Stimulated activated naive CD4-positive, alpha-beta T cell (primary cell): ENCODE measurements around the gene ESYT2.
"Not testable (repeated sequence)": the region's sequence is repeated elsewhere in the genome, so short reads cannot be mapped to it uniquely, and the experiment has no call there.

Experiments
- DNase-seq, 6 experiments: peaks; one replicate each; lab custom pipeline; 2025; lab: John Stamatoyannopoulos, UW

The ESYT2 gene

DNA sequence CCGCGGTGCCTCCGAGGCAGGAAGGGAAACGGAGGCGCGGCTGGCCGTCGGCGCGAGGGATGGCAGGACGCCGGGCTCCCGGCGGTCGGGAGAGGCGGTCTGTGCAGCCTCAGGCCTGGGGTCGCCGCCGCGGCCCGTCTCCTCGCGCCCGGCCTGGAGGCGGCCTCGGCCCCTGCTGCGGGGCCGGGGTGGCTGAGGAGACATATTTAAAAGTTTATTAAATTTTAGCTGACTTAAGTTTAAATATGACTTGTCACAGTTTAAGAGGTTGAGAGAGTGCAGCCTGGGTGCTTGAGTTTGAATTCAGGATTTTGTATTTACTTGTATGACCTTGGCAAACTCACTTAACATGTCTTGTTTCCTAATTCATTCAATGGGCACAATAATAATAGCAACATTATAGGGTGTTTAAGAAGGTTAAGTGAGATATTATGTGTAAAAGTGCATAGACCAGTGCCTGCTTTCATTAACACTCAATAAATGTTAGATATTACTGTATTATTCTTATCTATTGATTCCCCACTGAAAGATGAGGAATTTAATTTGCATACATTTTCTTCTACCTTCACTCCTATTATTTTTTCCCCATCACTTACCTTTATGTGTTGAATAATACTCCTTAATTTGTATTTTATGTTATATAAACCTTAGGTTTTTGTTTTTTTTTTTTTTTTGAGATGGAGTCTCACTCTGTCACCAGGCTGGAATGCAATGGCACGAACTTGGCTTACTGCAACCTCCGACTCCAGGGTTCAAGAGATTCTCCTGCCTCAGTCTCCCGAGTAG, 27.8 kb upstream of the ESYT2 start:
- DNase-seq, result peak in 1 of 6 experiments; percentile 40

DNA sequence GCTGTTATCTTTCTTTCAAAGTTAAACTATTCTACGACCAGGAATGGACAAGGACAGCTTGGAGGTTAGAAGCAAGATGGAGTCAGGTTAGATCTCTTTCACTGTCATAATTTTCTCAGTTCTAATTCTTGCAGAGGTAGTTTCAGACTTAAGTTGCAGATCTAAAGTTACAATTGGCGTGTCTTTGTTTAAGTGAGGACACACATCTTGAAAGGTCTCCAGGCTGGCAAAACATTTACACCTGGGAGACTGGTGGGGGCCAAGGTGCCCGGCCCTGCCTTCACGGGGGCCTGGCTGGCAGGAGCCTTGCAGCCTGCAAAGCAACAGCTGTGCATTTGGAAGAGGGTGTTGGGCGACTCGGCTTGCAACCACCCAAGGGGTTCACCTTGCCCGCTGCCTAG, 25.4 kb upstream of the ESYT2 start:
- no peak for DNase-seq

DNA sequence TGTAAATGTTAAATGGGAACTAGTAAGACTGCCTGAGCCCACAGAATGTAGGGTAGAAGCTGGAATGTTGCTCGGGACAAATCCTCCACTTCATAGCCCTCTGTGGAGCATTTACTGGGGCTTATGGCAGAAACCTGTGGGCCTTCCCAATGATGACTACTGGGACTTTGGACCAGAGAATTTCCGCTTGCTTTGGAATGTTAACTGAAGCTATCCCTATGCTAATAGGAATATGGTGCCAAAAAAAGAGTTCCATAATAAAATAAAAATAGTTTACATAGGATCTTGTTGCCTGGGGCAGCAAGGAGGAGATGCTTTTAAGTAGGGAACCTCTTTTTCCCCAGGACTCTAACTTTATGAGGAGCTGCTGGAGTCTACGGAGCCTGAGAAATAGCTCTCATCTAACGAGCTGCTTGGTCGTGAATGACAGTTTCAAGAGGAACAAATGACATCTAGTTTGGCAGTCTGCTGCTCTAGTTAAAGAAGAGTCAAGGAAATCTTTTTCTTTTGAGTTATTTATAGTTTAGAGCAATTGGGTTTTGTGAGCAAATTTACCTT, 21.3 kb upstream of the ESYT2 start:
- no peak for DNase-seq

DNA sequence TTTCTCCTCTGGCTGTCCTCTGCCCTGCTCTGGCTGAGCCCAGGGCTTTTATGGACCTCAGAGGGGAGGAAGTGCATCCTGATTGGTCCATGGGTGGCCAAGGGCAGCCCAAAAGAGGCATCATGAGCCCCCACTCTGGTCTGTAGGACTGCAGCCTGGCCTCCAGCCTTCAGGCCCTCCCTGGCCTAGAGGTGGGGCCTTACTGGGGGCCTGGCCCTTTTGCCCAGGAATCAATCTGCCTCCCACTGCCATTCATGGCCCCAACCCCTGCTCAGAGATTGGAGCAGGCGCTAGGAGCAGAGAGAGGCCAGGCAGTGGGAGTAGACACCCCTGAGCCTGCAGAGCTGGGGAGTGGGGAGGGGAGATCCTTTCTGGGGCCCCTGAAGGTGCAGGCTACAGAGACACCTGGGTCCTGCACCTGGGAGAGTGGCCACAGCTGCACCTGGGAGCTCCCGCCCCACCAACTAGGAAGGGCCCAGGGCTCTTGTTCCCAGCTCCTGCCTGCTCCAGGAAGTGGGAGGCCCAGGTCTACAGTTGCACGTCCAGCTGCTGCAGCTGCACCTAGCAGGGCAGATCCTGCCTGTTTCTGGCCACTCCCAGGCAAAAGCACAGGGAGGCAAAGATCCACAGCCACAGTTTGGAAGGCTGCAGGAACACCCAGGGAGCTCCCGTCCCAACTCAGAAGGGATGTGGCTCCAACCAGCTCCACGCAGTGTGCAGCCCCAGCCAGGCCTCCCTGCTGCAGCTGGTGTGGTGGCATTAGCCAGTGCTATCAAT, 20.6 kb upstream of the ESYT2 start:
- no peak for DNase-seq

DNA sequence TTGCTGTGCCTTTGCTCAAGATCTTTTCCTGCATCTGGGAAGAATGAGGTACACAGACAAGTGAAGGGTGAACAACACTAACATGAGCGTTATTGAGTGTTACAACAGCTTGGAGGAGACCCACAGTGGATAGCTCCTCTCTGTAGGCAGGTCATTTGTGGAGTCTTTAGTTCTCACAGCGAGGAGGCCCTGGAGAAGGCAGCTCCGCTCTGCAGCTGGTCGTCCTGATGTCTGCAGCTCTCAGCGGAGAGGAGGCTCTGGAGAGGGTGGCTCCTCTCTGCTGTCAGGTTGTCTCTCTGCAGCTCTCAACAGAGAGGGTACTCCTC, 20.1 kb upstream of the ESYT2 start:
- DNase-seq, result no peak

DNA sequence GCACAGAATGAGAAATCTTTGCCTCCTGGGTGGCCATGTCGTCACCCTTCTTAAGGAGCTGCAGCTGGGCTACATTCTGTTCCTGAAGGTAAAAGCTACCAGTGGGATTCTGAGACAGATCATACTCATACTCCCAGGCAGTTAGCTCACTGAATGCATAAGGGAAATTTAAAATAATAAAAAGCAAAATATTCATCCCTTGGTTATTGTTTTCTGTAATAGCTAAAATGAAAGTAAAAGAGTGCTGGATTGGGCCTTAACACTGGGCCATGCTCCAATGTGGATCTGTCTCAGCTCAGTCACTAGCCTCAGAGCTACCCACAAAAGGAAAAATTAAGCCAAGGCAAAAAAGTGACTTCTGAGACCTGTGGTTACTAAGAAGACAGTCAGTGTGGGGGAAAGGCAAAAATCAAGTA, 18.1 kb upstream of the ESYT2 start:
- no peak for DNase-seq

DNA sequence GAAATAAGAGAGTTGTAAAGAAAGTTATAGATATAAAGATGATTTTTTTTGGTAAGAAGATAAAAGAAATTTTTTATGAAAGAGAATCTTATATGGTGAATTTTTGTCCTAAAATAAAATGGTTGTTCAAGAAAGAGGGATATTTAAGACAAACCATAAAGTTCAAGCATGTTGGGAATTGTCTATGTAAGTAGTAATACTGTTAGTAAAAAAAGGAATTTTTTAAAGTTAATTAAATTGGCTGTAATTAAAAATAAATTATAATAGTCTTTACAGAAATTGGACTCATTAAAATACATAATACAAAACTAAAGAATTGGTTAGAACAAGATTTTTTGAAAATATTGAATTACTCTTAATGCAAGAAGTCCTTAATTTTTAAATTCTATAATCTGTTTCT, 17.0 kb upstream of the ESYT2 start:
- DNase-seq, result no peak

DNA sequence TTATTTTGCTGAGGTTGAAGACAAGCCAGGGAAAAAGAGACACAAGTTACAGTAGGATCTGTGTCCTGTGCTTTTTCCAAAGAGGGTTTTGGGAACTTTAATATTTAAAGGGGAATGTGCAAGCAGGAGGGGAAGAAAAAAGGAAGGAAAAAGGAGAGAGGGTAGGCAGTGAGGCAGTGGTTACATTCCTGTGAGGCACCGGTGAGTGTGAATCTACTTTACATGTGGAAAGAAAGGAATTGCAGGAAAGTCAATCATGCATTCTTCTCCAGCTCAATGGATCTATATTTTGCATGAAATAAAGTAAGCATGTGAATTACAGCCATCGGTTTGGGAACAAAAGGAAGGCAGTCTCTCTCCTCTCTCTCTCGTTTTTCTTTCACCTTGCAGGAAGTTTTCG, 14.5 kb upstream of the ESYT2 start:
- DNase-seq, result no peak

DNA sequence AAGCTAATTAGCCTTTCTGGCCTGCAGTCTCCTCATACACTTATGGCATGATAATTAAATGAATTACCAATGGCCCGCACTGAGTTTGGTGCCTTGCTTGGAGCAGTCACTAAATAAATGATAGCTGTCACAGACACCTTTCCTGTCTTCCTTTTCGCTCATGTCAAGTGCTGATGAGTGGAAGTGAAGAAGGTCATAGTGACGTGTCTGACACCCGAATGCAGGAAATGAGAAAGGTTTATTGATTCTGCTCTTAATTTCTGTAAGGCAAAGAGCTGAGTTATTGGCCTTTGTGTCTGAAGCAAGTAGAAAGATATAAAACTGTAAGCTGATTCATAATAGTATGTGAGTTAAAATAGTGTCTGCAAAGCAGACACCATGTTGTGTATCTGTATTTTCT, 13.2 kb upstream of the ESYT2 start:
- peak in 2 of 6 experiments; percentile 44 to 45 for DNase-seq

DNA sequence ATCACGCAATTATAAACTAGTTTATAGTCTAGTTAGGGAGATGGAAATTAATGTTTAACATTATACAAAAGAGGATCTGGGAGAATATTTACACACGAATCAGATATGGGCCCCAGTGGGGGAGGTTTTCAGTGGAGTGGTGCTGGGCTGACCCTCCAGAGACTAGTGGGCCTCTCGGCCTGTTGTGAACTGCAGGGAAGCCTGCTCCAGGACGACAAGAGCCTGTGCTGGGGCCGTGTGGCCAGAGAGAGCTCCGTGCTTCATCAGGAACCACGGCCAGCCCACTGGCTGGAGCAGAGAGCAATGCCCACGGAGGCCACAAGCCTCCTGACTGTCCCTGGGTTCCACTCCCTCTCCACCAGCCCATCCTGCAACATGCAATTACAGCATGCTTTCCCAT, 11.3 kb upstream of the ESYT2 start:
- no peak for DNase-seq

DNA sequence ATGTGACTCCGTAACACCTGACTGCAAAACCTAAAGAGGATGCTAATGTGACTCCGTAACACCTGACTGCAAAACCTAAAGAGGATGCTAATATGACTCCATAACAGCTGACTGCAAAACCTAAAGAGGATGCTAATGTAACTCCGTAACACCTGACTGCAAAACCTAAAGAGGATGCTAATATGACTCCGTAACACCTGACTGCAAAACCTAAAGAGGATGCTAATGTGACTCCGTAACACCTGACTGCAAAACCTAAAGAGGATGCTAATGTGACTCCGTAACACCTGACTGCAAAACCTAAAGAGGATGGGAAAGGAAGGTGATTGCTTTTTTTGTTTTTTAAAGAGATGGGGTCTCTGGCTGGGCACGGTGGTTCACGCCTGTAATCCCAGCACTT, 9.9 kb upstream of the ESYT2 start:
- not testable (repeated sequence) for DNase-seq

DNA sequence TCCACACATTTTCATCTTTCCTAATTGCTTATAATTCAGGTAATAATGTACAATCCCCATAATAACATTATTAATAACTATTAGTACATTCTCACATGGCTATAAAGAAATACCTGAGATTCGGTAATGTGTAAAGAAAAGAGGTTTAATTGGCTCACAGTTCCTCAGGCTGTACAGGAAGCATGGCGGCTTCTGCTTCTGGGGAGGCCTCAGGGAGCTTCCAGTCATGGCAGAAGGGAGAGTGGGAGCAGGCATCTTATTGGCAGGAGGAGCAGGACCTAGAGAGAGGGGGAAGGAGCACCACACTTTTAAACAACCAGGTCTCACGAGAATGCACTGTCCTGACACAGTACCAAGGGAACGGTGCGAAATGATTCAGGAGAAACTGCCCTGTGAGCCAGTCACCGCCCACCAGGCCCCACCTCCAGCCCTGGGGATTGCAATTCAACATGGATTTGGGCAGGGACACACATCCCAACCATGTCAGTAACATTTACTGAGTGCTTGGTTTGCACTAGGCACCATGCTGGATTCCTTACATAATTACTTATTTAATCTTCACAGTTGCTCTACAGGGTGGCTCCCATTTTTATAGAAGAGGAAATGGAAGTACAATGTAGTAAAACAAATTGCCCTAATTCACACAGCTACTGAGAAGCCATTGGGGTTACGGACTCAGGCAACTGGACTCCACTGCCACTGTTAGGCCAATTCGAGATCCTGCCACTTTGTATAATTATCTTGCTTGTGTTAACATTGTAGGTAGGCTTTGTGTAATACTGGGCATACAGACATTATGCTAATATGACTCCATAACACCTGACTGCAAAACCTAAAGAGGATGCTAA, 8.7 kb upstream of the ESYT2 start:
- DNase-seq, result no peak

DNA sequence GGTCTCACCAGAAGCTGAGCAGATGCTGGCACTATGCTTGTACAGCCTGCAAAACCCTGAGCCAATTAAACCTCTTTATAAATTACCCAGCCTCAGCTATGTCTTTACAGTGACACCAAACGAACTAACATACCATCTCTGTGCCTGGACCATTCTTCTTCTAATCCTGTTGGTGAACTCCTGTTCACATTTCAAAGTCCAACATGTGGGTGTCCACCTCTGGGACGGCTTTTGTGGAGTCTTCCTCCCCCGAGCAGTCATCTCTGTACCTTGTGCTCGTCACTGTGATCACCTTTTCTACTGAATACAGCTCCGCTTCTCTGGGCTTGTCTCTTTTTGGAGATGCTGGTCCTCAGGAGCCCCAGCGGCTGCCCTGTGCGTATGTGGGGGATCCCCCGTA, 7.4 kb upstream of the ESYT2 start:
- DNase-seq, result no peak

DNA sequence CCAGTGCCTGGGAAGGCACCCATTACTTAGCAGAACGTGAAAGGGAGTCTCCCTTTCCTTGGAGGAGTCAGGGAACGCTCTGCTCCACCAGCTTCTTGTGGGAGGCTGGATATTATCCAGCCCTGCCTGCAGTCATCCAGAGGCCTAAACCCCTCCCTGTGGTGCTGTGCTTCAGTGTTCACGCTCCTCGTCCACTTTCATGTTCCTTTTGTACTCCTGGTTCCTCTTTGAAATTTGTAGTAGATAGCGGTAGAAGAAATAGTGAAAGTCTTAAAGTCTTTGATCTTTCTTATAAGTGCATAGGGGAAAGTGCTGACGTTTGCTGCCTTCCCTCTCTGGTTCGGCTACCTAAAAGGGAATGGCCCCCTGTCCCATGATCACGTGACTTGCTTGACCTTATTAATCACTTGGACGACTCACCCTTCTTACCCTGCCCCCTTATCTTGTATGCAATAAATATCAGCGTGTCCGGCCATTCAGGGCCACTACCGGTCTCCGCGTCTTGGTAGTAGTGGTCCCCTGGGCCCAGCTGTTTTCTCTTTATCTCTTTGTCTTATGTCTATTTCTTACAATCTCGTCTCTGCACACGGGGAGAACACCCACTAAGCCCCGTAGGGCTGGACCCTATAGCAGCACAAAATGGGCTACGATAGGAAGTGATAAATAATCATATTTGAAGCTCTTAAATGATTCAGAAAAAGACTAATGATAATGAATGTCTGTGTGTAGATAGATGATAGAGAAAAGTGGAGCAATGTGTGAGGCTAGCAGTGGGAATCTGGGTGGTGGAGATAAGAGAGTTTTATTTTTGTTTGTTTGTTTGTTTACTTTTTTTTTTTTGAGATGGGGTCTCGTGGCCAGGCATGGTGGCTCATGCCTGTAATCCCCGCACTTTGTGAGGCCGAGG, 5.8 kb upstream of the ESYT2 start:
- DNase-seq, result no peak

DNA sequence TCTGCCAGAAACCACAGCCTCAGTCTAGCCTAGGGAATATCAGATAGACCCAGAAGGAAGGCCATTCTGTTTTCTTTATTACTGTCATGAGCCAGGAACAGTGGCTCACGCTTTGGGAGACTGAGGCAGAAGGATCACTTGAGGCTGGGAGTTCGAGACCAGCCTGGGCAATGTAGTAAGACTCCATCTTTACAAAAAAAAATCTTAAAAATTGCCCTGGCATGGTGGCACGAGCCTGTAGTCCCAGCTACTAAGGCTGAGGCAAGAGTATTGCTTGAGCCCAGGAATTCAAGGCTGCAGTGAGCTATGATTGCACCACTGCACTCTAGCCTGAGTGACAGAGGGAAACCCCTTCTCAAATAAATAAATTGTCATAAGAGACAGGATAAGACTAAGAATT, 3.7 kb upstream of the ESYT2 start:
- DNase-seq, result no peak

DNA sequence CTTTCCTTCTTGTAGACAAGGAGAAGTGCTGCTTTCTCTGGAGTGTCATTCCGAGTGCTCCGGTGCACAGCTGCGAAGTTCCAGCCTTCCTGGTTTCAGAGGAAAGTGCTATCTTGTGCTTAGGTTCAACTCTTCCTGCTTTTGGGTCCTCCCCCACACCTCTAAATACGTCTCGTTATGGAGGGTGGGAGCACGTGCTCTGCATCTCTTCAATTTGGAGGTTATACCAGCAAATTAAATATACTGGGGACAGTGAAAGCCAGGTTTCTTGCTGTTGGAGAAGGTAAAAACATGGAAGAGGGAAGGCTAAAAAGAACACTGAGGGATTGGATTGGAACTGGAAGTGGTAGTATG, 2.4 kb upstream of the ESYT2 start:
- no peak for DNase-seq

DNA sequence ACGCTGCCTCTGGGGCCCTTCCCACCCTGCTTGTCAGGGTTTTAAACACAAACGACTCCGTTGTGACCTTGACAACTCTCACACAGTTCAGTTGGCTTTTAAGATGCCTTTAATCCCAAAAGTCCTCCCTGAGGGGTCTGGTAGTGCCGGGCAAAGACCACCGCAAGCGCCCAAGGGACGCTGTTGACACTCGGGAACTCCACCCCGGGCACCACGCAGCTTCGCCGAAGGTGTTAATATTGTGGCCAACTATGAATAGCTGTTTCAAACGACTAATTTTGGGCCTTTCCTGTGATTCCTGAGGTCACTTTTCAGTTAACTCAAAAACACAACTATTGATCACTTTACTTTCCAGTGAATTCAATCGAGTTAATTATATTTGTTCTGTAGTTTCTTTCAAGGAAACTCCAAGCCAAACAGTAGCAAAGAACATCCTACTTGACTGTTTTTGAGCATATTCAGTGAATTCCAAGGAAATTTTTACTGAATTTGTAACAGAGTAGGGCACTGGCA, 958 bp upstream of the ESYT2 start:
- DNase-seq, result no peak

DNA sequence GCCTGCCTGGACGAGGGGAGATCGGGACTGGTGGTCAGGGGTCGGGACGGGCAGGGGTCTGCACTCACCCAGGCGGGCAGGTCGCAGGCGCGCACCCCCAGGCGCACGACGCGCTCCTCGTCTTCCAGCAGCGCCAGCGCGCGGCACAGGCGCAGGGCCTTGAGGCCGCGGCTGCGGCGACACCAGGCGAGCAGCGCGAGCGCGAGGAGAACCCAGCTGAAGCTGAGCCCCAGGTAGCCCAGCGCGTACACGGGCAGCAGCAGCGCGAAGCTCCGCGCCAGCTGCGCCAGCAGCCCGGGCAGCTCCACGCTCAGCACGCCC, 328 bp downstream of the ESYT2 start:
- DNase-seq, result peak in 4 of 6 experiments; percentile 74 to 88 (median 80)

DNA sequence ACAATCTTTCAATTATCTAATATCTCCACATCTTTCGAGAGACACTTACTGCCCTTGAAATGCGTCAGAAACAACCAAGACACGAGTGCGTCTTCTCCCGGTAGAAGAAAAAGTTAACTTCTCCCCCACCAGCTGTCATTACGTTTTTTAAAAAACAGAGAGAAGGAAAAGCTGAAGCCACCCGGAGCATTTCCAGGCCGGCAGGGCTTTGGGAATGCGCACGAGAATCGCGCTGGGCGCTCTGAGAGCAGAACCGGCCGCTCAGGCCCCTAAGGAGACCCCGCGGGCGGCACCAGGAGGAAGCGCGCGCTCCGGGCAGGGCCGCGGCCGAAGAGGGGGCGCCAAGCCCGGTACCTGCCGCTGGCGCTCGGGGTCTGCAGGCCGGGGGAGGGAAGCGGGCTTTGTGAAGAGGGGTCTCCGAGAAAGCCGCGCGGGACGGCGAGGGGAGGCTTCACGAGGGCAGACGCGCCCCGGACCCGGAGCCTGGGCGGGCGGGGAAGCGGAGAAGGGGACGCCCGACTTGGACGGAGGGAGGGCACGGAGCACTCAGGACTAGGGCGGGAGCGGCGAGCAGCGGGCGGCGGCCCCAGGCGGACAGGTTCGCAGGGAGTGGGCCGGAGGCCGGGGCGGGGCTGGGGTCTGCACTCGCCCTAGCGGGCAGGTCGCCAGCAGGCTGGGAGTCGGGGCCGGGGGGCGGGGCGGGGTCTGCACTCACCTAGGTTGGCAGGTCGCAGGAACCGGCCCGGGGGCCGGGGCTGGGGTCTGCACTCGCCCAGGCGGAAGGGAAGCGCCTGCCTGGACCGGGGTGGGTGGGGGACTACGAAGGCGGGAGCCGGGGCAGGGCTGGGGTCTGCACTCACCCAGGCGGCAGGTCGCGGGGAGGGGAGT, 932 bp downstream of the ESYT2 start:
- peak; percentile 27 to 67 (median 59) for DNase-seq

DNA sequence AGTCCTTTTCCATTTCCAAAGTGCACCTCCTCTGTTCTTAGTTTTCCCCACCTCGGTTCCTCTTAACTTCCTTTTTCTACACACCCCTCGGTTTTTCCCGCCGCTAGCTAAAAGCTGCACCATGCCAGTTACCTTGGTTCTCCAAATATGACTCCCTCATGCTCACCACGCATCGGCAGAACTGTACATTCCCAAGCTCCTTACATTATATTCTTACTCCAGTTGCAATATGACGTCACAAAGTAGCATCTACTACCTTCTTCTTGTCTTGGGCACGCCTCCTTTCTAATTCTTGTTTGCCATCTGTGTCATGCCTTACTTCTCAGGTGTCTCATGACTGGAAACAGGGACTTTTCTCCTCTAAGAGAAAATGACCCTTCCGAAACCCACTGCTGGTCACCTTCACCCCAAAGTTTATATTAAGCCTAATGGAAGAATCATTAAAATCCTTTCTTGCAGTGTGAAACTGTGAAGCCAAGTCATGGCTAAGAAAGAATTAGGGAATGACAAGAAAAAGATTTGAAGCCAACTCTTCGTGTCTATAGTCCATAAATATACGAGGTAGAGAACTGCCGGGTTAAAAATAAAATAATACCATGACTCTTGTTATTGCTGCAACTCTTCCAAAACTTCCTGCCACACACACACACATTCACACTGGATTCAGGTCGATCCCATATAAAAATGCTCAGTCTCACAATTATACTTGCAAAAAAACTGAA, 1.7 kb downstream of the ESYT2 start:
- DNase-seq, result peak in 3 of 6 experiments; percentile 21 to 73 (median 56)
